GM10266 (cell line): ENCODE data around the gene NPIPB2.
"Not testable (repeated sequence)": the region's sequence is repeated elsewhere in the genome, so short reads cannot be mapped to it uniquely, and the experiment has no call there.

Source experiments
- DNase-seq: peaks from one replicate; pipeline ENCODE4 v3.0.0; 2012; ENCODE audit errors: extremely low spot score
- TF ChIP-seq, protein P1 (sequence below): IDR thresholded peaks from 2 replicates; pipeline ENCODE4 v1.5.1; 2012; ENCODE audit warnings: mild to moderate bottlenecking, low read depth; ENCODE audit not compliant: control insufficient read depth, insufficient read depth; ENCODE audit errors: missing control alignments

NPIPB2 gene

DNA sequence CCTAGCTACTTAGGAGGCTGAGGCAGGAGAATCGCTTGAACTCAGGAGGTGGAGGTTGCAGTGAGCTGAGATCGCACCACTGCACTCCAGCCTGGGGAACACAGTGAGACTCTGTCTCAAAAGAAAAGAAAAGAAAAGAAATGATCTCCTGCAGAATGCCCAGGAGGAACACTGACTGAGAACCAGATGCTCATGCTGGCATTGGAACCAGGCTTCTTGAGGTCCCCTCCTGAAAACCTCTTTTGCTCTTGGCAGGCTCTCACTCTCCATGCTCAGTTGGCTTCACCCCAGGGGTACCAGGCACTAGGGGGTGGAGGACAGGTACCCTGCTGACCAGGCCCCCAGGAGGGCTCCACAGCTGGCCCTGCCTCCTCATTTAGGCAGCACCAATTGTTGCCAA is 14.7 kb upstream of the NPIPB2 start:
- TF ChIP-seq, protein P1, sequence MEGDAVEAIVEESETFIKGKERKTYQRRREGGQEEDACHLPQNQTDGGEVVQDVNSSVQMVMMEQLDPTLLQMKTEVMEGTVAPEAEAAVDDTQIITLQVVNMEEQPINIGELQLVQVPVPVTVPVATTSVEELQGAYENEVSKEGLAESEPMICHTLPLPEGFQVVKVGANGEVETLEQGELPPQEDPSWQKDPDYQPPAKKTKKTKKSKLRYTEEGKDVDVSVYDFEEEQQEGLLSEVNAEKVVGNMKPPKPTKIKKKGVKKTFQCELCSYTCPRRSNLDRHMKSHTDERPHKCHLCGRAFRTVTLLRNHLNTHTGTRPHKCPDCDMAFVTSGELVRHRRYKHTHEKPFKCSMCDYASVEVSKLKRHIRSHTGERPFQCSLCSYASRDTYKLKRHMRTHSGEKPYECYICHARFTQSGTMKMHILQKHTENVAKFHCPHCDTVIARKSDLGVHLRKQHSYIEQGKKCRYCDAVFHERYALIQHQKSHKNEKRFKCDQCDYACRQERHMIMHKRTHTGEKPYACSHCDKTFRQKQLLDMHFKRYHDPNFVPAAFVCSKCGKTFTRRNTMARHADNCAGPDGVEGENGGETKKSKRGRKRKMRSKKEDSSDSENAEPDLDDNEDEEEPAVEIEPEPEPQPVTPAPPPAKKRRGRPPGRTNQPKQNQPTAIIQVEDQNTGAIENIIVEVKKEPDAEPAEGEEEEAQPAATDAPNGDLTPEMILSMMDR = no peak
- no peak for DNase-seq

DNA sequence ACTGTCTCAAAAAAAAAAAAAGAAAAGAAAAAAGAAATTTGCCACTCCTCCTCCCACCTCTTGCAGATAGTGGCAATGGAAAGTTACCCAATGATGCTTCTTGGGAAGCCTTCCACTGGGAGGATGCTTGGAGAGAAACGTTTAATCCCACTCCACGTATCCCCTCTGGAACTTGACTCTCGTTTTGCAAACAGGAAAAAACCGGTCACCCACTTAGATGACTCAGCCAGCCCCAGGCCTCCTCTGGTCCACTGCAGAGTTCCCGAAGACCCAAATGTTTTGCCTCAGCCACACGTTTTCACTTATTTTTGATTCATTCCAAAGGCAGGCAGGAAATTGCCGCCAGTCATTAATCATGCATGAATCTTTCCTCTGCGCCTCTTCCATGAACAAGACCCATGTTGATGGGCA is 13.9 kb upstream of the NPIPB2 start:
- TF ChIP-seq, protein P1 = no peak
- DNase-seq = no peak

DNA sequence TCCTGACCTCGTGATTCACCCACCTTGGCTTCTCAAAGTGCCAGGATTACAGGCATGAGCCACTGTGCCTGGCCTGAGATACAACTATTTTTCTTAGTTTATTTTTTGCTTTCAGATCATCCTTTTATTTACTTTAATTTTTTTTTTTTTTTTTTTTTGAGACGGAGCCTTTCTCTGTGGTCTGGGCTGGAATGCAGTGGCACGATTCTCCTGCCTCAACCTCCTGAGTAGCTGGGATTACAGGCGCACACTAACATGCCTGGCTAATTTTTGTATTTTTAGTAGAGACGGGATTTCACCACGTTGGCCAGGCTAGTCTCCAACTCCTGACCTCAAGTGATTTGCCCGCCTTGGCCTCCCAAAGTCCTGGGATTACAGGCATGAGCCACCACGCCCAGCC is 11.7 kb upstream of the NPIPB2 start:
- not testable (repeated sequence) for DNase-seq

DNA sequence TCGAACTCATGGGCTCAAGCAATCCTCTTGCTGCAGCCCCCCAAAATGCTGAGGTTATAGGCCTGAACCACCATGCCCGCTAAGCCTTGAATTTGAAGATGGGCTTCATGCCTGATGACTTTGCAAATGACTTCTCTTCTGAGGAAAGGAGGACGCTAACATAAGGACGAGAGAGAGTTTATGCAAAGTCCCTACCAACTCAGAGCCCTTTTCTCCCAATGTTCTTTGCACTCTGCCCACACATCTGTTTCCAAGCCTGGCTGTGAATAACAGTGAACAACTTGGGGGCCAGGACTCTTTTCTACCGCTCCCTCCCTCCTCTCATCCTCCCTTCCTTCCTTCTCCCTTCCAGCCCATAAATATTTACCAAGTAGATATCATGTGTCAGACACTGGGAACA is 8.5 kb upstream of the NPIPB2 start:
- no peak for DNase-seq
- TF ChIP-seq, protein P1 = no peak

GRCh38 chr16:11949527-11949926 is 7.7 kb upstream of the NPIPB2 start:
- TF ChIP-seq, protein P1 = peak; percentile 73
- DNase-seq = peak; percentile 73

- DNase-seq = no peak
- TF ChIP-seq, protein P1 = no peak
Measured at GRCh38 chr16:11948819-11949218, 7.0 kb upstream of the NPIPB2 start.

- no peak for DNase-seq
- TF ChIP-seq, protein P1 = no peak
Measured at GRCh38 chr16:11946433-11946832, 4.6 kb upstream of the NPIPB2 start.

DNA sequence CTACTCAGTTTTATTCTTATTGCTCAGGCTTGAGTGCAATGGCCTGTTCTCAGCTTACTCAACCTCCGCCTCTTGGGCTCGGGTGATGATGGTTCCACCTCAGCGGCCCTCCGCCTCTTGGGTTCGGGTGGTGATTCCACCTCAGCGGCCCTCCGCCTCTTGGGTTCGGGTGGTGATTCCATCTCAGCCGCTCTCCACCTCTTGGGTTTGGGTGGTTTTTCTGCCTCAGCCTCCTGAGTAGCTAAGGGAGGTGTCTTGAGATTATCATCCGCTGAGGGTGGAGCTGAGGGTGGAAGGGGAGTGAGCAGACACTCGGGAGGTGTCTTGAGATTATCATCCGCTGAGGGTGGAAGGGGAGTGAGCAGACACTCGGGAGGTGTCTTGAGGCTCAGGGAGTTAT is 14.5 kb downstream of the NPIPB2 start:
- not testable (repeated sequence) for DNase-seq

DNA sequence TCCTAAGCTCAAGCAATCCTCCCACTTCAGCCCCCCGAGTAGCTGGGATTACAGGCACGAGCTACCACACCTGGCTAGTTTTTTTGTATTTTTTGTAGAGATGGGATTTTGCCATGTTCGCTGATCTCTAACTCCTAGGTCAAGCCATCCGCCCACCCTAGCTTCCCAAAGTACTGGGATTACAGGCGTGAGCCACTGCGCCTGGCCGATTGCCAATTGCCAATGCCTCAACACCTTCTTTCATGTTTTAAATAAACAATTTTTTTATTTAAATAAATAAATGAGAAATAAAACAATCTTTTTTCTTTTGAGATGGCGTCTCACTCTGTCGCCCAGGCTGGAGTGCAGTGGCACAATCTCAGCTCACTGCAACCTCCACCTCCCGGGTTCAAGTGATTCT is 17.8 kb downstream of the NPIPB2 start:
- DNase-seq = not testable (repeated sequence)
